UCSD-AML1 (cell line): ENCODE measurements around the gene CLOCK.
A peak's percentile ranks its signal among the peaks of the same experiment; 100 is the strongest.

ENCODE experiments used
- DNase-seq: peaks from one replicate; lab custom pipeline; 2025; ENCODE audit not compliant: unreplicated experiment; lab: John Stamatoyannopoulos, UW

Gene CLOCK

DNA sequence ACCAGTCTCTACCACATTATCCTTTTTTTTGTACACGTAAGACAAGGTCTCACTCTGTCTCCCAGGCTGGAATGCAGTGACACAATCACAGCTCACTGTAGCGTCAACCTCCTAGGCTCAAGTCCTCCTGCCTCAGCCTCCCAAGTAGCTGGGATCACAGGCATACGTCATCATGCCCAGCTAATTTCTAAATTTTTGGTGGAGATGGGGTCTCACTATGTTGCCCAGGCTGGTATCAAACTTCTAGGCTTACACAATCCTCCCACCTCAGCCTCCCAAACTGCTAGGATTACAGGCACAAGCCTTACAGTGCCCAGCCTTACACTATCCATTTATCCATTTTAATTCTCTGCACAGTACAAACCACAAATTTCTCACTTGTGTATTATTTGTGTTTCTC is 58.0 kb downstream of the CLOCK start:
- no peak for DNase-seq

DNA sequence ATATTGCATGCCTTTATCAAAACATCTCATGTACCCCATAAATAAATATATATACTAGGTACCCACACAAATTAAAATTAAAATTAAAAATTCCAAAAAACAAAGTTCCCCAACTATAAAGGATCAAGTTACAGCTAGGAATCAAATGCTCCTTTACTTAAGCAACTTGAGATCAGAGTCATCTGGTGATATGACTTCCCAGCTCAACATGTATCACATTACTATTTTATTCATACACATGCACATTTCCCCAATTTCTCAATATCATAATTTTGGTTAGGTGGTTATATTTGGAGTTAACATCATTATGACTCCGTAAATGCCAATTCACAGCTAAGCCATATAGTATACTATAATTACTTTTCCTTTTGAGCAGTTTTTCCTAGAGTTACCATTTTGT is 60.9 kb downstream of the CLOCK start:
- DNase-seq = no peak

DNA sequence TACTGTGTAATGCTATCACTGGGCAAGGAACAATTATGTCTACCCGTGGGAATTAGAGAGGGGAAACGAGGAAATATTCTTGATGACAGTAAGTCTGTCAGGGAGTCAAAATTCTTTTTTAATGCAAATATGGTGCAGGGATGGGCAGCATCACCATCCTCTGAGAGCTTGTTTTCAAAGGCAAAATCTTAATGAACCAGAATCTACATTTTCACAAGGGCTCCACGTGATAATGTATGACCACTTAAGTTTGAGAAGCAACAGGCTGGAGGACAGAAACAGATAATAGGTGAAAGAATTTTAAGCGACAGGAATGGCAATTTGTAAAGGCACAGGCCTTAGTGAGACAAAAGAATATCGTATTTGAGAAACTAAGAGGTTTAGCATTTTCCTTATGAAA is 63.4 kb downstream of the CLOCK start:
- DNase-seq = no peak

DNA sequence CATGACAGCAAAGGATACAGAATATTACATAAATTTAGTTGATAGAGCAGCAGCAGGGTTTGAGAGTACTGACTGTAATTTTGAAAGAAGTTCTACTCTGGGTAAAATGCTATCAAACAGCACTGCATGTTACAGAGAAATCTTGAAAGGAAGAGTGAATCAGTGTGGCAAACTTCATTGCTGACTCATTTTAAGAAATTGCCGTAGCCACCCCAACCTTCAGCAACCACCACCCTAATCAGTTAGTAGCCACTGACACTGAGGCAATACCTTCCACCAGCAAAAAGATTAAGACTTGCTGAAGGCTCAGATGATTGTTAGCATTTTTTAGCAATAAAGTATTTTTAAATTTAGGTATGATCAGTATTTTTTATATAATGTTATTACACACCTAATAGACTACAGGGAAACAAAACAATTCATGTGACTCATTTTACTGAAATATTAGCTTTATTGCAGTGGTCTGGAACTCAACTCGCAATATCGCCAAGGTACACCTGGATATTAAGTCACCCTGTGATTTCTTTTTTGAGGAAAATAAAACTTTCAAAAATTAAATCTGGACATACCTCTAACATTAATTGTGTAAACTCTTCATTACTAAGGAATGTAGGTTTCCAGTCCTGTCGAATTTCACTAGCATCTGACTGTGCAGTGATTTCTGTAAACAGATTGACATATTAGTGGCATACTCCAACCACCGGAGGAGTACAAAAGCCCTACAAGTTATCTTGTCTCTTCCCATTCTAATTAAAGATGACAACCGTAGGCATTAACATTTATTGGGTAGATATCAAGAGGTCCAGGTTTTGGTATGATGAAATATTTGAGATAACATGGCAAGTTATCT is 71.1 kb downstream of the CLOCK start:
- no peak for DNase-seq

DNA sequence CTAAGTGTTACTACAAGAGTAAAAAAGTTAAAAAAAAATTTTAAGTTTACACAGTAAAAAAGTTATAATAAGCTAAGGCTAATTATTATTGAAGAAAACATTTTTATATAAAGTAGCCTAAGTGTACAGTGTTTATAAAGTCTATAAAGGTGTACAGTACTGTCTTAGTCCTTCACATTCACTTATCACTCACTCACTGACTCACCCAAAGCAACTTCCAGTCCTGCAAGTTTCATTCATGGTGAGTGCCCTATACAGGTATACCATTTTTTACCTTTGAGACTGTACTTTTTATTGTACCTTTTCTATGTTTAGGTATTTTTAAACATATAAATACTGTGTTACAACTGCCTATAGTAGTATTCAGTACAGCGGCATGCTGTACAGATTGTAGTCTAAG is 76.7 kb downstream of the CLOCK start:
- no peak for DNase-seq

DNA sequence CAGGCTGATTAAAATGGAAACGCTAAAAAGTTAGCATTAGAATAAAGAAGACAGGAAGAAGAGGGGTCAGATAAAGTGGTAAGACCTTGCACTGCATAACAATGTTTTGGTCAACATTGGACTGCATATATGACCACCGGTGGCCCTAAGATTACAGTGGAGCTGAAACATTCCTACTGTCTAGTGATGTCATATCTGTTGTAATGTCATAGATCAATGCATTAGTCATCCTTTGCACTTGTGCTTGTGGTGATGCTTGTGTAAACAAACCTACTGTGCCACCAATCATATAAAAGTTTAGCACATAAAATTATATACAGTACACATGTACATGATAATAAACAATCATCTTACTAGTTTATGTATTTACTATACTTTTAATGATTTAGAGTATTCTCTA is 78.0 kb downstream of the CLOCK start:
- no peak for DNase-seq

DNA sequence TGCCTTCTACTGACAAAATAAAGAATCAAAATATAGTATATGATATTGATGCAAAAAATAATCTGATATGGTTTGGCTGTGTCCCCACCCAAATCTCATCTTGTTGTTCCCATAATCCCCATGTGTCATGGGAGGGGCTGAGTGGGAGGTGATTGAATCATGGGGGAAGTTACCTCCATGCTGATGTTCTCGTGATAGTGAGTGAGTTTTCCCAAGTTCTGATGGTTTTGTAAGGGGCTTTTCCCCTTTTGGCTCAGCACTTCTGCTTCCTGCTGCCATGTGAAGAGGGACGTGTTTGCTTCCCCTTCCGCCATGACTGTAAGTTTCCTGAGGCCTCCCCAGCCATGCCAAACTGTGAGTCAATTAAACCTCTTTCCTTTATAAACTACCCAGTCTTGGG is 80.7 kb downstream of the CLOCK start:
- DNase-seq = no peak

DNA sequence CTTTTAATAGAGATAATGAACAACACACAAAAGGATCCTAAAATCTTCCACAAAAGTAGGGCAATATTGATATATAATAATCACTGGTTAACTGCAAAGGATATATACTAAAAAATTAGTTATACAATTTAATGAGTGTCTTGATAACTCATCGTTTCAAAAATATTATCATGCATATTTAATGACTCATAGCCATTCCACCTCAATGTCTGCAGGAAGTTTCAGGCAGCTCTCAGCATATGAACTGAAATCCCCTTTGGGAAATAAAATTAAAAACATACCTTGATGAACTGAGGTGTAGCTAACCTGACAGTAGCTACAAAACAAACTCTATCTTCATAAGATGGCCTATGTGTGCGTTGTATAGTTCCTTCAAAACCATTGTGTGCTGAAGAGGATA is 88.1 kb downstream of the CLOCK start:
- no peak for DNase-seq

DNA sequence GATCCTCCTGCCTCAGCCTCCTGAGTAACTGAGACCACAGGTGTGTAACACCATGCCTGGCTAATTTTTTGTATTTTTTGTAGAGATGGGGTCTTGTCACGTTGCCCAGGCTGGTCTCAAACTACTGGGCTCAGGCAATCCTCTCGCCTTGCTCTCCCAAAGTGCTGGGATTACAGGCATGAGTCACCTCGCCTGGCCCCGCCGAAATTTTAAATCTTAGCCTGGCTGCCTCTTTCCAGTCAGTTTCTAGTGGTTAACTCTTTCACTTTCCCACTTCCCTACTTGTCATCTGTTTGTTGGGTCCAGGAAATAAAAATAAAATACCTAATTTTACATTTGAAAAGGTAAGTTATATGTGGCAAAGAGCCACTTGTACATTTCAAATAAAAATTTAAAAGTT is 88.5 kb downstream of the CLOCK start:
- no peak for DNase-seq

DNA sequence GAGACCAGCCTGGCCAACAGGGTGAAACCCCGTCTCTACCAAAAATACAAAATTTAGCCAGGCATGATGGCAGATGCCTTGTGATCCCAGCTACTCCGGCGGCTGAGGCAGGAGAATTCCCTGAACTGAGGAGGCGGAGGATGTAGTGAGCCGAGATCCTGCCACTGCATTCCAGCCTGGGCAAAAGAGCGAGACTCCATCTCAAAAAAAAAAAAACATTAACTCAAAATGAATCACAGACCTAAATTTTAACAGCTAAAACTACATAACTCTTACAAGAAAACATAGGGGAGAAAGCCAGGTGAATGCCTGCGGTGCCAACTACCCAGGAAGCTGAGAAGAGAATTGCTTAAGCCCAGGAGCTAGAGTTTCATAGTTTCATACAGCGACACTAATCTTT is 96.1 kb downstream of the CLOCK start:
- no peak for DNase-seq

DNA sequence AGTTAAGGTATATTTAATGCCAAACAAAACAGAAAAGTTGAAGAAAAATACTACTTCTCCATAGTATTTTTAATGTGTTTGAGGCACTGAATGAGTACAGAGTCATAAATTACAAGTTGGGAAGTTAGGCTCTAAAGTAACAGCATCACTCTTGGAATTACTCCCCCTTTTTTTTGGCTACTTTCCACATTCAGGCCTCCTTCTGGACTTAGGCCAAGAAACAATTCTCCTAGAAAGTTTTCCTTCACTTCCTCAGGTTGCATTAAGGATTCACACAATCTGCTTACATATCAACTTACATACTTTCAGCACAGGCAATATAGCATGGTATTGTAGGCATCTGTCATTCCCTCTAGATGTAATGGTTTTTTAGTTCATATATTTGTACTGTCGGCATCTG is 98.9 kb downstream of the CLOCK start:
- no peak for DNase-seq

DNA sequence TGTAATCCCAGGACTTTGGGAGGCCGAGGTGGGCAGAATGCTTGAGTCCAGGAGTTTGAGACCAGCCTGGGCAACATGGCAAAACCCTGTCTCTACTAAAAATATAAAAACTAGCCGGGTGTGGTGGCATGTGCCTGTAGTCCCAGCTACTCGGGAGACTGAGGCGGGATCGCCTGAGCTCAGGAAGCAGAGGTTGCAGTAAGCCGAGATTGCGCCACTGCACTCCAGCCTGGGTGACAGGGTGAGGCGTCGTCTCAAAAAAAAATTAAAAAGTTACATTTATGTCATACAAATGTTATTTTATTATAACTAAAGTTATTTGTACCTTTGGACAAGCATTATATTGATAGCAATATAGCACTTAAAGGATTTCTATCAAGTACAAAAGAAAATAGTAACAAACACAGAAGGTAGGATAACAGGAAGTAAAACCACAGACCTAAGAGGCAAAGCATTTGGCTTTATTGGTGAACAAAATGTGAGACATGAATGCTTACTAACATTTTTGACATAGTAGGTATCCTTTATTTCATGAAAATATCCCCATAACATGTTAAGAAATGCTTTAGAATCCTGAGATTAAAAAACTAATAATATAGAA is 99.5 kb downstream of the CLOCK start:
- no peak for DNase-seq

DNA sequence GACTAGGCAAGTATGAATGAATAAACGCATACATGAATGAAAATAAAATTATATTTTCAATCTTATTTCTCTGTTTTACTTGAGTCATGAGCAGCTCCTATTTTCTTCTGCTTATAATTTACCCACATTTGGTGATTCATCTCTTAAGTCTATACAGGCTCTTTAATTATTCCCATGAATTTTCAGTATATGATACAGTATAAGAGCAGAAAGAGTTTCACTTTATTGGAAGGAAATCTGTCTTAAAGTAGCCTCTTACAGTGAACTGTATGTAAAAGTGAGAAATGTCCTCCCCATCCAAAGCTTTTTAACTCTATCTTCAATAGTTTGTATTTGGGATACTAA is 100.2 kb downstream of the CLOCK start:
- DNase-seq = no peak

DNA sequence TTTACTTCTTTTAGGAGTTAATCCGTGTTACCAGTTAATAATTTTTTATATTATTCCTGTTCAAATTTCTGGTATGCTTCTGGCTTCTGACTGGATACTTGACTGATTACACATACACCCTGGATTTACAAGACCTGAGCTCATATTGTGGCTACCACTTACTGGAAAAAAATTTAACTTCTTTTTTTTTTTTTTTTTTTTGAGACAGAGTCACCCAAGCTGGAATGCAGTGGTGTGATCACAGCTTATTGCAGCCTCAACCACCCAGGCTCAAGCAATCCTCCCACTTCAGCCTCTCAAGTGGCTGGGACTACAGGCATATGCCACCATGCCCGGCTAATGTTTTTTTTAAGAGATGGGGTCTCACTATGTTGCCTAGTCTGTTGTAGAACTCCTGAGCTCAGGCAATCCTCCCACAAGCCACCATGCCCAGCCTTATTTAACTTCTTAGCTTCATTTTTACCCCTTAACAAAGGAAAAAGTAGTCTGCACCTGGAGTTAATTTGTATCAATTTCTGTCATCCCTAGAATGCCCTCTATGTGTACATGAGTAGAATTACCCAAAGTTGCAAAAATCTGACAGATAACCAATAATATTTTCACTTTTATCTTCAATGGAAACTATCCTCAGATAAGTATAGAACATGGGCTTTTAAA is 100.7 kb downstream of the CLOCK start:
- no peak for DNase-seq

DNA sequence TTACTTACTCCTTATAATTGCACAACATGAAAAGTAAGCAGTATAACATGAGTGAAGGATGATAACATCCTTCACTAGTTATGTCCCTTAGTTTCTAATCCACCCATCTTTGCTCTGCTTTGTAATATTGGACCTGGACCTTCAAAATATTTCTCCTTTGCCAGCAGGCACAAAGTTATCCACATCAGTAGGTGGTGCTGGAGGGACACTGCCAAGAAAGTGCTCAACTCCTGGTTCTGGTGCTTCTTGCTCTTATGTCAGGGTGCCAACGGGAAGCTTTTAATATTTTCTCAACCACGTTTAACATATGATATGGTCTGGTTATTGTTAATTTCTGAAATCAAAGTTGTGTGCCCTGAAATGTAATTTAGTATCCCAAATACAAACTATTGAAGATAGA is 101.9 kb downstream of the CLOCK start:
- DNase-seq = no peak

DNA sequence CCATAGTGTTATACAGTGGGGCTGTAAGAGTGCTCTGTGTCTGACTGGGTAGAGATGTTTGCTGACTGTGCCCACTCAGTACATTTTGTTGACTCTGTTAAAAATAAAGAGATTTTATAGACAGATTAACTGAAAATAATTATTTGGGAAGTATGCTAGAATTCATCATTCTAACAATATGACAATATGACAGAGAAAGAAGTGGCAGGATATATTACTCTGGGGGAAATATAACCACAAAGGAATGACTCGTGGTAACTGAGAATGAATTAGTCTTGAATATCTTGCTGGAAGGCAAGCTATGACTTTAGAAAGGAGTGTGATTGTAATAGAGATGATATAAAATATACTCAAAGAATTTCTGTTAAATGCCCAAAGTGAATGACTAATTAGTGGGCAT is 104.2 kb downstream of the CLOCK start:
- no peak for DNase-seq

DNA sequence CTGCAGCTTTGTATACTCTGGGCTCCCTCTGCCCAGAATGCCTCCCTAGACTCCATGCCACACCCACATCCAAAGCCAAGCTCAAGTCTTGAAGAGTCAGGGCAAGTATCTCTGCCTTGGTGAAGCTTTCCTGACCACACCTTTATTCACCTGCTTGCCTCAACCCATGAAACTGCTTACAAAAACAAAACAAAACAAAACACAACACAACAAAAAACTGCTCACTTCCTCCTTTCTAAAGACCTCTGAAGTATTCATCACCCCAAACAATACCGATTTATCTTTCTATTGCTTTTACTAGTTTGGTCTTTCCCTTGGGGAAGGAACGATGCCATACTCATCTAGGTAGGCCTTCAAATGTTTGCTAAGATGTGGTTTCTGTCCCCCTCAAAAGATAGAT is 105.9 kb downstream of the CLOCK start:
- DNase-seq = no peak

DNA sequence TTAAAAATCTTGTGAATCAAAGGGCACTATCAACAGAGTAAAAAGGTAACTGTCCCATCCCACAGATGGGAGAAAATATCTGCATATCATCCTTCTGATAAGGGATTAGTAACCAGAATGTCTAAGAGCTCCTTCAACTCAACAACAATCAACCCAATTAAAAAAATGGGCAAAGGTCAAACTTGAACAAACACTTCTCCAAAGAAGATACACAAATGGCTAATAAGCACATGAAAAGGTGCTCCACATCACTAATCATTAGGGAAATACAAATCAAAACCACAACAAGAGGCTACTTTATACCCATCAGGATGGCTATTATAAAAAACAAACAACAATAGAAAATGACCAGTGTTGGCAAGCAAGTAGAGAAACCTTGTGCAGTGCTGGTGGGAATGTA is 107.7 kb downstream of the CLOCK start:
- no peak for DNase-seq

DNA sequence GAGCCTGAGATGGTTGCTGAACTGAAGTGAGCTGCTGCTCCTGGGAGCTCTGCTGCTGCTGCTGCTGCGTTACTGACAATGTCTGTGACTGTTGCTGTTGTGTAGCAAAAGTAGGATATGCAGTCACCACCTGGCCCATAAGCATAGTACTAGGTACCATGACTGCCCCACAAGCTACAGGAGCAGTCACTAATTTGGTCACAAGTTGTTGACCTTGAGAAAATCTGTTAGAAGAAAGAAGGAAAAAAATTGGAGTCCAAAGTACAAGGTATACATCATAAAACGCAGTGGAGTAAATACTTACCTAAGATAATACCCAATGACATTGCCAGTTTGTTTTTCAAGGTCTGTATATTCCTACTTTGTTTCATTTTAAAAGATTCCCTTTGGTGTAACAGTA is 108.4 kb downstream of the CLOCK start:
- no peak for DNase-seq

DNA sequence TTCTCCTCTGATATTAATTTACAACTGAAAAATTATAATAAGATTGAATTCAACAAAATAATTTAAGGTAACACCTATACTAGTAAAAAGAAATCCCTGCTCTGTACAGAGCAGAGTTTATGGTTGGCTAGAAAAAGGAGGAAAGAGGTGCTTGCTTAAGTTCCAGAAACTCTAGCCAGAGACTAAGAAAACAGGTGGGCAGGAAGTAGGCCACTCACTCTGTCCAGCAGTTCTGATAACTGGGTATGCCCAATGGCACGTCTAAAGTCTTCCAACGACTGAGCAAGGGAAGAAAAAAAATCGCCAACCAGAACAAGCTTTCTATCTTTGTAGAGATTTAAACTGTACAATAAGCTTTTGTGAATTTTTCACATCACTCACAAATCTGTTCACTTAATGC is 108.9 kb downstream of the CLOCK start:
- DNase-seq = no peak

DNA sequence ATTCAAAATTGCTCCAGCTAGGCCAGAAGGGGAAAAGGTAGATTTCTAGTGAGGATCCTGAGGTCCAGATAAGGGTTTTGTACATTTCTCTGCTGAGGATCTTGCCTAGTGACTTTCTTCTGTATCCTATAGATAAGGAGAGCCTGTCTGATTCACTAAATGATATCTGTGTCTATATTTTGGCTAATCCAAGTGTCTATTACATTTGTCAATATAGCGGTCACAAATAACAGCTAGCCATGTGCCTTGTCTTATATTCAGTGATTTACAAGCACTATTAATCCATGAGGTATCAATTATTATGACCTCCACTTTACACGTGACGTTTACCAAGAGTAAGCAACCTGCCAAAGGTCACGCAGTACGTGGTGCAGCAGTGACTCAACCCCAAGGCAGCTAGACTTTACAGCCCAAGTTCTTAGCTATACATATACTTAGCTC is 109.3 kb downstream of the CLOCK start:
- no peak for DNase-seq

DNA sequence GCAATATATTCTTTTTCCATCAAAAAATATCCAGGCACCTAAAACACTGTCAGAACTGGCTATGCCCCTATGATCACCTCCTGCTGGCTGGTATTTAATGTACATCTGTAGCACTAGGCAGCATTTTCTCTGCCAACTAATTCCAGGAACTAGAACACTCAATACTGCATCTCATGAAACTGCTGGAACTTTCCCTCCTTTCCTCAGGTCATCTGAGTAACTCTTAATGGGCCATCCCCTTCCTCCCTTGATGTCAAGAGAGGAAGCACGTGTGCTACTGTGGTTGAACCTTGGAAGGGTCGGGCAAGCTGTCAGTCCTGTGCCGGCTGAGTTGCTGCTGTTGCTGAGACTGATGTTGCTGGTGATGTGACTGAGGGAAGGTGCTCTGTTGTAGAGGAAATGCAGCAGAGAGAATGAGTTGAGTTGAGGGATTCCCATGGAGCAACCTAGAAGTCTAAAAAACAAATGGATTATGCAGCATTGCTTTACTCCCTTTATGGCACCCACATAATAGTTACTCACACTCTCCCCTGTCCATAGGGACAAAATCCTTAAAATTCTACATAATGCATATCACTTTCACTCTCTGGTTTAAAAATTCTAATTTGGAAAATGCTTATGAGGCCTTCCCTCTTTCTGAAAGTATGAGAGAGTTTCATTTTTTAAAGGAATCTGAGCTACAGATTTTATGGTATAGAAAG is 111.4 kb downstream of the CLOCK start:
- DNase-seq = peak; percentile 42
